AG04450 (cell line): ENCODE data around the gene CTSH. TPM values are rescaled to one million over a fixed set of nuclear protein-coding genes. Genes with fewer than 3 reads are reported as not detected.
"Not testable (repeated sequence)": the region's sequence is repeated elsewhere in the genome, so short reads cannot be mapped to it uniquely, and the experiment has no call there.

ENCODE experiments used
- CTCF ChIA-PET: fragments of 300-600, 350-600 bp; formaldehyde crosslinking; extraction: SDS; loops from one replicate; lab custom pipeline; 2022; ENCODE audit warnings: antibody characterized with exemption, inconsistent platforms; lab: Charles Lee
- POLR2A ChIA-PET: fragments of 350-600 bp; formaldehyde crosslinking; extraction: SDS; loops from one replicate; lab custom pipeline; 2021; ENCODE audit warnings: antibody characterized with exemption, inconsistent platforms; lab: Yijun Ruan, JAX
- DNase-seq: peaks from one replicate; pipeline ENCODE4 v3.0.0-alpha.2; 2011; ENCODE audit warnings: low read depth, low spot score
- H3K27ac ChIP-seq: one replicate; pipeline ENCODE4 v1.5.1; 2012; ENCODE audit warnings: low read depth, low read length, control low read depth
- H3K27me3 ChIP-seq: one replicate; pipeline ENCODE4 v1.6.0; 2012; ENCODE audit warnings: low read length; ENCODE audit not compliant: control insufficient read depth, insufficient read depth
- H3K4me3 ChIP-seq: 2 replicates; pipeline ENCODE4 v1.5.1; 2011; ENCODE audit warnings: mild to moderate bottlenecking, low read depth, low read length, control low read depth
- H3K9me3 ChIP-seq: 2 replicates; pipeline ENCODE4 v1.5.1; 2012; ENCODE audit warnings: low read length; ENCODE audit not compliant: control insufficient read depth, insufficient read depth
- polyA plus RNA-seq: library from polyadenylated mRNA; depleted of rRNA; stranded (reverse); fragments of >200 nt; gene quantifications from 2 replicates; pipeline ENCODE4 v1.2.3, GENCODE V29; 2011
- TF ChIP-seq, protein P1 (sequence below): IDR thresholded peaks from 2 replicates; pipeline ENCODE4 v1.5.1; 2011; ENCODE audit warnings: low read depth, low read length, control low read depth, inconsistent platforms

Gene CTSH
- polyA plus RNA-seq, 1 experiment = 4.8 TPM

GRCh38 chr15:78879517-78880241 lies 65.2 kb downstream of the CTSH start:
- Histone ChIP-seq H3K27ac (no peak overlapping the region), H3K27me3 (no peaks in the 10 kb centered on the region), H3K9me3 (peaks cover 3% of the 10 kb centered on the region; the same call in 1 of the 2 replicates), H3K4me3 (no peak overlapping the region; the same call in 1 of the 2 replicates)
- no peak for DNase-seq
- CTCF ChIA-PET = interaction anchor here (0.6 to 1.1 kb wide), 4 partner anchors 30 to 305 kb away, joined by 3 read pairs; no protein-coding TSS in a partner anchor
- TF ChIP-seq, protein P1, sequence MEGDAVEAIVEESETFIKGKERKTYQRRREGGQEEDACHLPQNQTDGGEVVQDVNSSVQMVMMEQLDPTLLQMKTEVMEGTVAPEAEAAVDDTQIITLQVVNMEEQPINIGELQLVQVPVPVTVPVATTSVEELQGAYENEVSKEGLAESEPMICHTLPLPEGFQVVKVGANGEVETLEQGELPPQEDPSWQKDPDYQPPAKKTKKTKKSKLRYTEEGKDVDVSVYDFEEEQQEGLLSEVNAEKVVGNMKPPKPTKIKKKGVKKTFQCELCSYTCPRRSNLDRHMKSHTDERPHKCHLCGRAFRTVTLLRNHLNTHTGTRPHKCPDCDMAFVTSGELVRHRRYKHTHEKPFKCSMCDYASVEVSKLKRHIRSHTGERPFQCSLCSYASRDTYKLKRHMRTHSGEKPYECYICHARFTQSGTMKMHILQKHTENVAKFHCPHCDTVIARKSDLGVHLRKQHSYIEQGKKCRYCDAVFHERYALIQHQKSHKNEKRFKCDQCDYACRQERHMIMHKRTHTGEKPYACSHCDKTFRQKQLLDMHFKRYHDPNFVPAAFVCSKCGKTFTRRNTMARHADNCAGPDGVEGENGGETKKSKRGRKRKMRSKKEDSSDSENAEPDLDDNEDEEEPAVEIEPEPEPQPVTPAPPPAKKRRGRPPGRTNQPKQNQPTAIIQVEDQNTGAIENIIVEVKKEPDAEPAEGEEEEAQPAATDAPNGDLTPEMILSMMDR = no peak
- POLR2A ChIA-PET = interaction anchor here (0.6 to 1.5 kb wide), 5 partner anchors 23 to 58 kb away, joined by 3 to 5 read pairs (median 4); no protein-coding TSS in a partner anchor

DNA sequence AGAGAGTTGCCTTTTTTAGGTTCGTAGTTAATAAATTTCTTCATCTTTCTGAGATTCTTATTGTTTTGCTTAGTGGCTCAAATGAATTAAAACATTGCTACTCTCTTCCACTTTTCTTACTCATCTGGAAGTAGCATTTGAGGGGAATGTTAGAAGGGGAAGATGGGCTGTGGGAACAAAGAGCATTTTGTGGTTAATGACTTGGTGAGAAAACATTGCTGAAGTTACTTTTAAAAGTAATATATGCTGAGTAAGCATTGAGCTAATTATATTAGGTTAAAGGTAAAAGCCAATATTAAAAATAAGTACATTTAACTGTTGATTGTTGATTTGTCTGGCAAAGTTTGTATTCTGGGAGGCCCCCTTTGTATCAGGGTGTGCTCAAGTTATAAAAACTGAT lies 66.5 kb downstream of the CTSH start:
- CTCF ChIA-PET = interaction anchor here (1.0 kb wide), 1 partner anchor 68 kb away, joined by 3 read pairs; no protein-coding TSS in a partner anchor
- DNase-seq = no peak
- Histone ChIP-seq H3K9me3 (peaks cover 3% of the 10 kb centered on the region; the same call in 1 of the 2 replicates), H3K27me3 (no peaks in the 10 kb centered on the region), H3K4me3 (no peak overlapping the region), H3K27ac (no peak overlapping the region)
- POLR2A ChIA-PET = interaction anchor here (0.6 kb wide), 1 partner anchor 25 kb away, joined by 3 read pairs; no protein-coding TSS in a partner anchor
- TF ChIP-seq, protein P1 = no peak

DNA sequence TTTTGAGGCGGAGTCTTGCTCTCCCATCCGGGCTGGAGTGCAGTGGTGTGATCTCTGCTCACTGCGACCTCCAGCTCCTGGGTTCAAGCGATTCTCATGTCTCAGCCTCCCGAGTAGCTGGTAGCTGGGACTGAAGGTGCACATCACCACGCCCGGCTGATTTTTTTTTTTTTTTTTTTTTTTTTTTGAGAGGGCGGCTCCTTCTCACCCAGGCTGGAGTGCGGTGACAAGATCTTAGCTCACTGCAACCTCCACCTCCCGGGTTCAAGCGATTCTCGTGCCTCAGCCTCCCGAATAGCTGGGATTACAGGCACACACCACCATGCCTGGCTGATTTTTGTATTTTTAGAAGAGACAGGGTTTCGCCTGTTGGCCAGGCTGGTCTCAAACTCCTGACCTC lies 67.9 kb downstream of the CTSH start:
- H3K4me3 ChIP-seq = peak overlapping the region; percentile 45
- H3K27ac ChIP-seq, H3K9me3 ChIP-seq, H3K27me3 ChIP-seq, POLR2A ChIA-PET, DNase-seq: not testable (repeated sequence)
- CTCF ChIA-PET = interaction anchor here (0.7 kb wide), 1 partner anchor 54 kb away, joined by 5 read pairs; no protein-coding TSS in a partner anchor

GRCh38 chr15:78875107-78875914 lies 69.5 kb downstream of the CTSH start:
- Histone ChIP-seq H3K9me3 (peaks cover 6% of the 10 kb centered on the region; the same call in 1 of the 2 replicates), H3K27me3 (no peaks in the 10 kb centered on the region), H3K27ac (no peak overlapping the region), H3K4me3 (peak overlapping the region; percentile 99)
- TF ChIP-seq, protein P1 = no peak
- no peak for DNase-seq
- POLR2A ChIA-PET = interaction anchor here (0.7 kb wide), 1 partner anchor 21 kb away, joined by 5 read pairs; no protein-coding TSS in a partner anchor
- CTCF ChIA-PET = no interaction called here
